Fibroblast of lung (primary cell): ENCODE results near the gene SPATS2L. TPM values are rescaled to one million over a fixed set of nuclear protein-coding genes. Genes with fewer than 3 reads are reported as not detected.

Source experiments
- DNase-seq, 2 donors: peaks; one replicate each; pipeline versions ENCODE4 v3.0.0 to v3.0.0-alpha.2; 2010; ENCODE audit warnings: low read depth in 2 of 2
- H2AFZ ChIP-seq: 2 replicates; pipeline ENCODE4 v1.5.1; 2012; ENCODE audit warnings: low read length, control low read depth, inconsistent platforms
- H3K27ac ChIP-seq: 2 replicates; pipeline ENCODE4 v1.5.1; 2011; ENCODE audit warnings: low read length, control low read depth; ENCODE audit not compliant: insufficient read depth
- H3K27me3 ChIP-seq: 2 replicates; pipeline ENCODE4 v1.5.1; 2011; ENCODE audit warnings: mild to moderate bottlenecking, low read length; ENCODE audit not compliant: control insufficient read depth, insufficient read depth
- H3K36me3 ChIP-seq: 2 replicates; pipeline ENCODE4 v1.5.1; 2011; ENCODE audit warnings: low read length; ENCODE audit not compliant: control insufficient read depth, insufficient read depth
- H3K4me1 ChIP-seq: 2 replicates; pipeline ENCODE4 v1.5.1; 2011; ENCODE audit warnings: low read length; ENCODE audit not compliant: control insufficient read depth, insufficient read depth; ENCODE audit errors: extremely low read depth
- H3K4me2 ChIP-seq: 2 replicates; pipeline ENCODE4 v1.5.1; 2011; ENCODE audit warnings: low read length, control low read depth; ENCODE audit not compliant: insufficient read depth; ENCODE audit errors: extremely low read depth
- H3K4me3 ChIP-seq, 4 experiments: fragments of 200-600 bp in 1 of 4; sonication (generic) in 1 of 4; replicated peaks in 1 of 4; 2 replicates each; pipeline ENCODE4 v1.5.1; 2011 to 2016; ENCODE audit warnings: low read length in 4 of 4, low read depth in 3 of 4, mild to moderate bottlenecking in 3 of 4, control low read depth in 2 of 4, inconsistent platforms in 1 of 4, mixed read lengths in 1 of 4; ENCODE audit not compliant: insufficient read depth in 1 of 4; ENCODE audit errors: control extremely low read depth in 1 of 4
- H3K79me2 ChIP-seq: 2 replicates; pipeline ENCODE4 v1.5.1; 2012; ENCODE audit warnings: mild to moderate bottlenecking, low read length, inconsistent platforms; ENCODE audit not compliant: control insufficient read depth, insufficient read depth
- H3K9ac ChIP-seq: 2 replicates; pipeline ENCODE4 v1.5.1; 2011; ENCODE audit warnings: mild to moderate bottlenecking, low read length, control low read depth; ENCODE audit not compliant: insufficient read depth
- H3K9me3 ChIP-seq: 2 replicates; pipeline ENCODE4 v1.5.1; 2012; ENCODE audit warnings: low read depth, low read length; ENCODE audit not compliant: control insufficient read depth, insufficient read depth
- H4K20me1 ChIP-seq: 2 replicates; pipeline ENCODE4 v1.5.1; 2011; ENCODE audit warnings: low read length; ENCODE audit not compliant: control insufficient read depth, insufficient read depth; ENCODE audit errors: extremely low read depth
- CTCF ChIP-seq, 2 donors: IDR thresholded peaks in 1 of 2; conservative IDR thresholded peaks in 1 of 2; 1 replicate in 1 of 2; 2 replicates in 1 of 2; pipeline ENCODE4 v1.5.1; 2011 to 2012; ENCODE audit warnings: low read length in 2 of 2, control low read depth in 1 of 2, inconsistent platforms in 1 of 2, low read depth in 1 of 2, mild to moderate bottlenecking in 1 of 2
- EZH2 ChIP-seq: IDR thresholded peaks from 2 replicates; pipeline ENCODE4 v1.5.1; 2012; ENCODE audit warnings: low read length, control low read depth, mild to moderate bottlenecking; ENCODE audit errors: missing control alignments
- polyA plus RNA-seq, 2 donors: library from polyadenylated mRNA; depleted of rRNA in 1 of 2; stranded (reverse) in 1 of 2; unstranded in 1 of 2; fragments of >200 nt; gene quantifications; 2 replicates each; pipeline ENCODE4 v1.2.1, GENCODE V29; 2011 to 2012; ENCODE audit warnings: missing spikeins in 1 of 2
- total RNA-seq: library from RNA; depleted of rRNA; stranded (reverse); fragments of >200 nt; gene quantifications from 2 replicates; pipeline ENCODE4 v1.2.1, GENCODE V29; 2014

Gene SPATS2L
- total and polyA plus RNA-seq, 2 donors (not counting 1 experiment from before 2014, with no cell fraction given), result 73.8 to 291 TPM

GRCh38 chr2:200404615-200405014 lies 98.1 kb downstream of the SPATS2L start:
- no peak overlapping the region for H3K4me2 ChIP-seq
- peak overlapping the region; percentile 88 for H3K27ac ChIP-seq
- TF ChIP-seq EZH2 (no peak), CTCF (conservative IDR thresholded peaks at IDR 0.05 in 1 of 2, IDR thresholded peaks at IDR 0.05 in 1 of 2; ENCODE audit: low read depth in 1 of 2, low read length in 2 of 2) (no peak)
- H2AFZ ChIP-seq, result no peak overlapping the region
- DNase-seq, result no peak
- H3K9ac ChIP-seq, result no peak overlapping the region
- H3K4me3 ChIP-seq, result no peak overlapping the region
- no peaks in the 10 kb centered on the region for H4K20me1 ChIP-seq
- H3K9me3 ChIP-seq, result no peaks in the 10 kb centered on the region
- H3K79me2 ChIP-seq, result peaks cover 42% of the 10 kb centered on the region
- no peaks in the 10 kb centered on the region for H3K27me3 ChIP-seq
- H3K4me1 ChIP-seq, result peaks cover 34% of the 10 kb centered on the region
- H3K36me3 ChIP-seq, result no peaks in the 10 kb centered on the region

GRCh38 chr2:200405599-200406298 lies 99.3 kb downstream of the SPATS2L start:
- peak; percentile 89 to 96 for DNase-seq
- TF ChIP-seq EZH2 (no peak), CTCF (conservative IDR thresholded peaks at IDR 0.05 in 1 of 2, IDR thresholded peaks at IDR 0.05 in 1 of 2; ENCODE audit: low read depth in 1 of 2, low read length in 2 of 2) (no peak)
- peaks cover 34% of the 10 kb centered on the region for H3K4me1 ChIP-seq
- no peaks in the 10 kb centered on the region for H3K9me3 ChIP-seq
- peaks cover 43% of the 10 kb centered on the region for H3K79me2 ChIP-seq
- no peak overlapping the region for H2AFZ ChIP-seq
- H3K9ac ChIP-seq, result no peak overlapping the region
- H3K4me2 ChIP-seq, result peak overlapping the region; percentile 84
- peak overlapping the region in 3 of 4 experiments; percentile 12 to 23 (median 20) for H3K4me3 ChIP-seq
- peak overlapping the region; percentile 88 for H3K27ac ChIP-seq
- no peaks in the 10 kb centered on the region for H4K20me1 ChIP-seq
- no peaks in the 10 kb centered on the region for H3K36me3 ChIP-seq
- no peaks in the 10 kb centered on the region for H3K27me3 ChIP-seq

- no peaks in the 10 kb centered on the region for H4K20me1 ChIP-seq
- peak in 1 of 2 donors; percentile 47 for DNase-seq
Observed at GRCh38 chr2:200406379-200406778, 99.9 kb downstream of the SPATS2L start.

More at GRCh38 chr2:200406379-200406778, 99.9 kb downstream of the SPATS2L start:
- peaks cover 34% of the 10 kb centered on the region for H3K4me1 ChIP-seq
- H3K4me2 ChIP-seq, result peak overlapping the region; percentile 72
- TF ChIP-seq EZH2 (no peak), CTCF (conservative IDR thresholded peaks at IDR 0.05 in 1 of 2, IDR thresholded peaks at IDR 0.05 in 1 of 2; ENCODE audit: low read depth in 1 of 2, low read length in 2 of 2) (no peak)
- H3K4me3 ChIP-seq, result no peak overlapping the region
- H3K9me3 ChIP-seq, result no peaks in the 10 kb centered on the region
- H3K79me2 ChIP-seq, result peaks cover 38% of the 10 kb centered on the region
- H3K27me3 ChIP-seq, result no peaks in the 10 kb centered on the region
- no peaks in the 10 kb centered on the region for H3K36me3 ChIP-seq
- H3K27ac ChIP-seq, result peak overlapping the region; percentile 88
- H2AFZ ChIP-seq, result no peak overlapping the region
- no peak overlapping the region for H3K9ac ChIP-seq
